GM19395 (cell line): ENCODE data around the gene POLD4.
A peak's percentile ranks its signal among the peaks of the same experiment; 100 is the strongest.
"Not testable (repeated sequence)": the region's sequence is repeated elsewhere in the genome, so short reads cannot be mapped to it uniquely, and the experiment has no call there.

Experiments
- ATAC-seq: cut with Tn5 transposase; IDR thresholded peaks from one replicate; pipeline ENCODE4 v1.9.1; 2021; ENCODE audit warnings: mild to moderate bottlenecking, moderate library complexity; ENCODE audit not compliant: unreplicated experiment

The POLD4 gene

DNA sequence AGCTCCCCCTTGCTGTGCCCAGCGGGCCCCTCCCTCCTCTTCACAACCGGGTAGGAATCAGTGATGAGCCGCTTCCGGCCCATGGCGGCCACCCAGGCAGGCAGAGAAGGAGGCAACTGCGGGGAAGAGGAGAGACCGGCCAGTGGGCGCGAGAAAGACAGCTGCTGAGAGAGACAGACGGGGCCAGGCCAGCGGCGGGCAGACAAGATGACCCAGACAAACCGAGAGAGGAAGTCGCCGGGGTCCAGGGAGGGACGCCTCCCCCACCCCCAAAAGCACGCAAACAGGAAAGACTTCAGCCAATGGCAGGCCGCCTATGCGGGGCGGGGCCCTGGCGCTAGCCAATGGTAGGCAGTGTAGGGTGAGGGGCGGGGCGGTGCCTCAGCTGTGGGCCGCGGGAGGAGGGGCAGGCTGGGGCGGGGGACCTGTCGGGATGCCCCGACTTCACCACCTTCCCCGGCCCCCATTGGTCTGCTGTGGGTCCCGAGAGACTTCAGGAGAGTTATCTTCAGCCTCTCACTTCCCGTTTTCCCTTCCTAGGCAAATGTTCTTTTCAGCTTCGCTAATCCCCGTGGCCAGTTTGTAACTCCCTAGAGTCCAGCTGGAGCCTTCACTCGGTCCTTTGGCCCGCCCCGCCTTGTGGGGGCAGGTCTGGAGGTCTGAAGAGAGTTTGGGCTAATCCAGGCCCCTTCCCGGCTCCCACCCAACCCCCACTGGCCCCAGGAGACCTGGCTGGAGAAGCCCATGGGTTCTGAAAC lies at the start of gene POLD4:
Gene POLD4 (minus strand): TSS at position 230 of the 758 bp plus-strand sequence. CDS start 147 bp downstream, at position 83.
- ATAC-seq: peak; percentile 74

- ATAC-seq: not testable (repeated sequence)
Measured at GRCh38 chr11:67403085-67403484, 49.7 kb upstream of the POLD4 start.

DNA sequence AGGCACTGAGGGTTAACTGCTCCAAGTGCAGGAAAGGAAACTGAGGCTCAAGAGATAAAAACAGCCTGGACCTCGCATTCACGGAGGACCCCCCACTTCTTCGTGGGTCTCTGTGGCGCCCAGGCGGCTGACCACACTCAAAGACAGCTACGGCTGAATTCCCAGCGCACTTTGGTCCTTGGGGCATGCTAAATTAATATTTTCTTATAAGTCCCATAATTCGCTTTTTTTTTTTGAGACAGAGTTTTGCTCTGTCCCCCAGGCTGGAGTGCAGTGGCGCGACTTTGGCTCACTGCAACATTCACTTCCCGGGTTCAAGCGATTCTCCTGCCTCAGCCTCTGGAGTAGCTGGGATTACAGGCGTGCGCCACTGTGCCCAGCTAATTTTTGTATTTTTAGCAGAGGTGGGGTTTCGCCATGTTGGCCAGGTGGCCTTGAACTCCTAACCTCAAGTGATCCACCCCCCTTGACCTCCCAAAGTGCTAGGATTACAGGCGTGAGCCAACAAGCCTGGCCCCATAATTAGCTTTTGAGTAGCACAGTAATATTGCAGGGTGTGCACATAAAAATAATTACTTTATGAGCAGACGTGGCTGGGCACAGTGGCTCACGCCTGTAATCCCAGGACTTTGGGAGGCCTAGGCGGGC lies 49.0 kb upstream of the POLD4 start:
- not testable (repeated sequence) for ATAC-seq

DNA sequence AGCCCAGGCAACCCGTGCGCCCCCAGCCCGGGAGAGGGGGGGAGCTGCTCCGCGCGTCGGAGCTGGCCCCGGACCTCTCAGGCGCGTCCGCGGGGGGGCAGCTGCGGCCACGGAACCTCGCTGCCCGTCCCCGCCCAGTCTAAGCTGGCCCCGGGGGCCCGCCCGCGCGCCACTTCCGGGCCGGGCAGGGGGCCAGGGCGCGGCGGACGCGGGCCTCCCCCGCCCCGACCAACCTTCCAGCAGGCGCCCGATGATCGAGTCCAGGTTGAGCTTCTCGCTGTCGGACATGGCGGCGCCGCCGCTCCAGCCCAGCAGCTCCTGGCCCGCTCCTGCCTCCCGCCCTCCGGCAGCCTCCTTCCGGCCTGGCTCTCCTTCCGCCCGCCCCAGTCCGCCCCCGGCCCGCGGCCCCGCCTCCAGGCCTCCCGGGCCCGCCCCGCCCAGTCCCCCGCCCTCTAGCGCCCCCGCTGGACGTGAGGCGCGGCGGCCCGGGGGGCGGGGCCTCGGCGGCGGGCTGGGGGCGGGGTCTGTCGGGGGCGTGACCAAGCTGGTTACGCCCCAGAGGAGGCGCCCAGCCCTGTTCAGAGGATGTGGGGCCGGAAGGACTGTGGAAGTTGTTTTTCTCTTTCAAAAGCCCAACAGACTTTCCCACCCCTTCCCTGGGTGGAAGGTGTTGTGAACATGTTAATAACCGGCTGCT lies 48.3 kb upstream of the POLD4 start, which contains the start of gene PPP1CA:
Gene PPP1CA (minus strand): TSS at position 364 of the 697 bp plus-strand sequence. CDS start 76 bp downstream, at position 288.
- peak; percentile 63 for ATAC-seq

DNA sequence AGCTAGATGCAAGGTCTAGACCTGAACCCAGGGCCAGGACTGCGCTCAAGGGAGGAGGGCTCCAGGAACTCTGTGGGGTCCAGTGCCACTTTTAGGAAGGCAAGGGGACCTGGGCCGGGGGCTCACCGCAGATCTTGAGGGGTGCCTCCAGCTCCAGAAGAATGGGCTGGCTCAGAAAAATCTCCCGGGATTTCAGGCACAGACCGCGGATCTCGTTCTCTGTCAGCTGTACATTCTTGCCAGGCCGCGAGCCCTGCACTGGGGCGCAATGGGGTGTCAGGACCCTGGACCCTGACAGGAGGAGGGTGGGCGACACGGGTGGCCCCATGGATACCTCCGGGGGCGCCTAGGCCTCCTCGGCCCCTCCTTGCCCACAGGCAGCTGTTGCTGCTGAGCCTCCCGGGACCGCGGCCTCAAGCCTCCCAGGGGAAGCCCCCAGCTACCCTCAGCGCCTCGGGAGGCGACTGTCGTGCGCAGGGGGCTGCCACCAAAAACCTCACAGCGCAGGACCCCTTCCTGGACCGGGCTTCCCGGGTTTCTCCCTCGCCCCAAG lies 47.7 kb upstream of the POLD4 start:
- ATAC-seq: peak; percentile 21

- ATAC-seq: no peak
Measured at GRCh38 chr11:67400251-67400941, 47.0 kb upstream of the POLD4 start.

- no peak for ATAC-seq
Measured at GRCh38 chr11:67398661-67399563, 45.6 kb upstream of the POLD4 start.

GRCh38 chr11:67397986-67398660 lies 44.8 kb upstream of the POLD4 start:
- ATAC-seq: no peak

DNA sequence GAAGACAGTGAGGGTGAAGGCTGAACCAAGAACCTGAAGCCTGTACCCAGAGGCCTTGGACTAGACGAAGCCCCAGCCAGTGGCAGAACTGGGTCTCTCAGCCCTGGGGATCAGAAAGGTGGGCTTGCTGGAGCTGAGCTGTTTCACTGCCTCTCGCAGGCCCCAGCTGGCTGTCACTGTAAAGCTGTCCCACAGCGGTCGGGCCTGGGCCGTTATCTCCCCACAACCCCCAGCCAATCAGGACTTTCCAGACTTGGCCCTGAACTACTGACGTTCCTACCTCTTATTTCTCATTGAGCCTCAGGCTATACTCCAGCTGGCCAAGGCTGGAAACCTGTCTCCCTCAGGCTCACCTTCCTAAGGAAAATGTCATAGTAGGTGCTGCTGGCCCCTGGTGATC lies 44.2 kb upstream of the POLD4 start:
- ATAC-seq: no peak

- ATAC-seq: no peak
Measured at GRCh38 chr11:67396587-67397389, 43.4 kb upstream of the POLD4 start.

- ATAC-seq: no peak
Measured at GRCh38 chr11:67396259-67396581, 42.9 kb upstream of the POLD4 start.

- ATAC-seq: no peak
Measured at GRCh38 chr11:67395555-67396258, 42.4 kb upstream of the POLD4 start.

GRCh38 chr11:67393990-67394389 lies 40.6 kb upstream of the POLD4 start:
- ATAC-seq: no peak

- ATAC-seq: no peak
Measured at GRCh38 chr11:67393437-67393836, 40.1 kb upstream of the POLD4 start.

GRCh38 chr11:67392183-67392715 lies 38.9 kb upstream of the POLD4 start:
- ATAC-seq: peak; percentile 5

DNA sequence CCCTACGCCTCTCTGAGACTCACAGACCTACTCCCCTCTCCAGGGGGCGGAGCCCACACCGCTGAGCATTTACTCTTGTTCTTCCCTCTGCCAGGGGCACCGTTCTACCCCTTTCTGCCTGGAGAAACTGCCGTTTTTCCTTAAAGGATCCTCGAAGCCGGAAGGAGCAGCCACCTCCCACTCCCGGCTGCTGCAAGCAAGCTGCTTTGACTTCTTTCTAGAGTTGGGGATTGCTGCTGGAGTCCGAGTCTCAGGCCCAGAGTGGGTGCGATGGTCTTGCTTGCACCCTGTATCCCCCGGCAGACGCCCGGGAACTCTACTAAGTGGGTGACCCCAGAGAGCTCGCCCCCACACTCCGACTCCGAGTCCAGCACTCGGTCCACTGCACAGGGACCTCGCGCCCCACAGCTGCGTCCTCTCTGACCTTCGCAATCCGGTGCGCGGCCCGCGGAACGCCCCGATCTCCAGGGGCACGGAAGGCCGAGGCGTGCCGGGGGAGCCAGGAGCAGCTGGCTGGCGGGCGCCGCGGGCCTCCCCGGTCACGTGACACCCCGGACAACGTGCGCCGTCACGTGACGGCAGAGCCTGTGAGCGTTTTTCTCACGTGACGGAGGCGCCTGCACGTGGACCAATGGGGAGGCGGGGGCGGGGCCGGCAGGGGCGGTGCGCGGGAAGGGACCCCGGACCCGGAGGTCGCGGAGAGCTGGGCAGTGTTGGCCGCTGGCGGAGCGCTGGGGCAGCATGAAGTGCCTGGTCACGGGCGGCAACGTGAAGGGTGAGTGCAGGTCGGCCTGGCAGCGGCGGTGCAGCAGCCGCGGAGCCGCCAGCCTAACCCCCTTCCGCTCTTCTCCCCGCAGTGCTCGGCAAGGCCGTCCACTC lies 38.2 kb upstream of the POLD4 start, which contains the start of gene RAD9A:
Gene RAD9A (plus strand): TSS at position 683 of the 879 bp plus-strand sequence. CDS start 59 bp downstream, at position 742.
- ATAC-seq: peak; percentile 57

GRCh38 chr11:67390947-67391303 lies 37.6 kb upstream of the POLD4 start:
- ATAC-seq: no peak
